Kidney epithelial cell (primary cell): ENCODE measurements around the gene WNT9B. TPM values are rescaled to one million over a fixed set of nuclear protein-coding genes. Genes with fewer than 3 reads are reported as not detected.

Experiments
- DNase-seq: peaks from one replicate; pipeline ENCODE4 v3.0.0-alpha.2; 2010; ENCODE audit warnings: low read depth
- H3K27me3 ChIP-seq: 2 replicates; pipeline ENCODE4 v1.6.0; 2011; ENCODE audit warnings: low read length; ENCODE audit not compliant: control insufficient read depth, insufficient read depth
- H3K36me3 ChIP-seq: 2 replicates; pipeline ENCODE4 v1.5.1; 2011; ENCODE audit warnings: low read length; ENCODE audit not compliant: control insufficient read depth, insufficient read depth
- H3K4me3 ChIP-seq: 2 replicates; pipeline ENCODE4 v1.5.1; 2011; ENCODE audit warnings: low read depth, mild to moderate bottlenecking, control low read depth, low read length
- CTCF ChIP-seq: IDR thresholded peaks from 2 replicates; pipeline ENCODE4 v1.5.1; 2011; ENCODE audit warnings: mild to moderate bottlenecking, moderate library complexity, low read length, control low read depth, inconsistent platforms; ENCODE audit not compliant: insufficient read depth, poor library complexity, severe bottlenecking
- total RNA-seq: library from RNA; depleted of rRNA; stranded (reverse); fragments of >200 nt; gene quantifications from 2 replicates; pipeline ENCODE4 v1.2.3, GENCODE V29; 2015

Gene WNT9B
- total RNA-seq, 1 donor from 2014 or later = not detected

DNA sequence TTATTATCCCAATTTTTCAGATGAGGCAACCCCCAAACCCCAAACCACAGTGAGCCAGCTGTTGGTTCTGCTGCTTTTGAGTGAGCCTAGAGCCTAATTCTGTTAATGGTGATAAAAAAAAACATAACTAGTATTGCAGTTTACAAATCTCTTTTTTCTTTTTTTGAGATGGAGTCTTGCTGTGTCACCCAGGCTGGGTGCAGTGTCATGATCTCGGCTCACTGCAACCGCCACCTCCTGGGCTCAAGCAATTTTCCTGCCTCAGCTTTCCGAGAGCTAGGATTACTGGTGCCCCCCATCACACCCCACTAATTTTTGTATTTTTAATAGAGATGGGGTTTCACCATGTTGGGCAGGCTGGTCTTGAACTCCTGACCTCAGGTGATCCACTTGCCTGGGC, 3.1 kb downstream of the WNT9B start:
- TF ChIP-seq CTCF = no peak
- DNase-seq = no peak

DNA sequence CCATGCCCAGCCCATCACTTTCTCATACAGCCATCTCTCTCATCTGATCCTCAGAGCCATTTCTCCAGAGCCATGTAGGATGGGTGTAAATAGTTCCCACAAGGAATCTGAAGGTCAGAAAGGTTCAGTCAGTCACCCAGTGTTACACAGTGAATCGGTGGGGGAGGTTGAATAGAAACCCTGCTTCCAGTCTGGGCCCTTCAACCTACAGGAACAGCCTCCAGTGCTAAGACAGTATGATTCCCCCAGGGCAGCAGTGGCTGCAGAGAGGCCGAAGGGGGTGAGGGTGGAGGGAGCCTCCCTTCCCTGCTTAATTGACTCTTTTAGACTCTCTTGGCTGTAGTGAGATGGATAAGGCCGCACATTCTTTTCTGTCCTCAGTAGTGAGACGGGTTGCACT, 3.6 kb downstream of the WNT9B start:
- no peak overlapping the region for H3K4me3 ChIP-seq
- no peak for TF ChIP-seq CTCF
- peaks cover 27% of the 10 kb centered on the region for H3K27me3 ChIP-seq
- H3K36me3 ChIP-seq = no peaks in the 10 kb centered on the region
- DNase-seq = no peak

More for the DNA sequence above, 3.1 kb downstream of the WNT9B start:
- Histone ChIP-seq H3K27me3 (peaks cover 30% of the 10 kb centered on the region), H3K36me3 (no peaks in the 10 kb centered on the region), H3K4me3 (no peak overlapping the region)

DNA sequence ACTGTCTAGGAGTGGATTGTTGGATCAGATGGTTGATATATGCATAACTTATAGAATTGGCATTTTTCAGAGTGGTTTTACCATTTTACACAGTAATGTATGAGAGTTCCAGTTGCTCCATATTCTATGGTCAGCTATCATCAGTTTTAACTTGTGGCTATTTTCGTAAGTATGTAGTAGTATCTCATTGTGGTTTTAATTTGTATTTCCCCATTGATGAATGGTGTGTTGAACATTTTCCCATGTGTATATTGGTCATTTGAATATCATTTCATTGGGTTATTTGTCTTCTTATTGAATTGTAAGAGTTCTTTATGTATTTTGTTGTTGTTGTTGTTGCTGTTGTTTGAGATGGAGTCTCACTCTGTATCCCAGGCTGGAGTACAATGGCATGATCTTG, 6.2 kb downstream of the WNT9B start:
- H3K36me3 ChIP-seq = no peaks in the 10 kb centered on the region
- H3K27me3 ChIP-seq = peaks cover 5% of the 10 kb centered on the region
- no peak for TF ChIP-seq CTCF
- no peak overlapping the region for H3K4me3 ChIP-seq
- DNase-seq = no peak

DNA sequence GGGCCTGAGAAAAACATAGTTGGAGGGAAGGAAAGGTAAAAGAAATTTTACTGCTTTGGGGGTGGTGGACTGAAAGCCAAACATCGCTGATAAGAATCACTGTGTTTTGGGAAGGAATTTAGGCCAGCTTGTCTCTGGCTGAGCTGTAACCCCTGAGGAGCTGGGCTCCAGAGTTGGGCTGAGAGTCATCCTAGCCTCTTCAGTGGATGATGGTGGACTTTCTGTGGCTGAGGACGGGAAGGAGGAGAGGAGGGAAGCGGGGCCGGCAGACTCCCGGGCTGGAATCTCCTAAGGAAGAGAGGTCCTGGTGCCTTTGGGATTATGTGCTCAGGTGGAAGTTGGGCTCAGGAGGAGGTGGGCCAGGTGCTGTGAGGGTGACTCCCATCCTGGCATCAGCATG, 8.6 kb downstream of the WNT9B start:
- DNase-seq = no peak
- H3K27me3 ChIP-seq = peaks cover 3% of the 10 kb centered on the region
- no peaks in the 10 kb centered on the region for H3K36me3 ChIP-seq
- H3K4me3 ChIP-seq = no peak overlapping the region
- no peak for TF ChIP-seq CTCF

GRCh38 chr17:46862949-46863348, 11.6 kb downstream of the WNT9B start:
- TF ChIP-seq CTCF = no peak
- Histone ChIP-seq H3K27me3 (peaks cover 11% of the 10 kb centered on the region), H3K36me3 (no peaks in the 10 kb centered on the region), H3K4me3 (no peak overlapping the region)
- no peak for DNase-seq

GRCh38 chr17:46863383-46864121, 12.2 kb downstream of the WNT9B start:
- H3K4me3 ChIP-seq = no peak overlapping the region
- no peaks in the 10 kb centered on the region for H3K36me3 ChIP-seq
- TF ChIP-seq CTCF = no peak
- no peak for DNase-seq
- peaks cover 12% of the 10 kb centered on the region for H3K27me3 ChIP-seq
